DMS53 (cell line): ENCODE data around the gene DHX32.

ENCODE experiments used
- DNase-seq: peaks from one replicate; lab custom pipeline; 2025; lab: John Stamatoyannopoulos, UW

The DHX32 gene

GRCh38 chr10:125846894-125847293, 34.2 kb downstream of the DHX32 start:
- no peak for DNase-seq

- DNase-seq, result no peak
Observed at GRCh38 chr10:125845617-125846016, 35.5 kb downstream of the DHX32 start.

- DNase-seq, result no peak
Observed at GRCh38 chr10:125844751-125845221, 36.3 kb downstream of the DHX32 start.

- DNase-seq, result no peak
Observed at GRCh38 chr10:125843603-125844329, 37.3 kb downstream of the DHX32 start.

- peak; percentile 89 for DNase-seq
Observed at GRCh38 chr10:125840955-125841354, 40.1 kb downstream of the DHX32 start.

- DNase-seq, result peak; percentile 47
Observed at GRCh38 chr10:125840406-125840805, 40.7 kb downstream of the DHX32 start.

- DNase-seq, result peak; percentile 70
Observed at GRCh38 chr10:125838802-125839575, 42.1 kb downstream of the DHX32 start.

GRCh38 chr10:125836746-125837145, 44.3 kb downstream of the DHX32 start:
- DNase-seq, result peak; percentile 15

GRCh38 chr10:125828311-125828710, 52.8 kb downstream of the DHX32 start:
- DNase-seq, result no peak

- no peak for DNase-seq
Observed at GRCh38 chr10:125827133-125827532, 54.0 kb downstream of the DHX32 start.

GRCh38 chr10:125824736-125825135, 56.4 kb downstream of the DHX32 start:
- DNase-seq, result no peak

GRCh38 chr10:125823663-125824251, 57.3 kb downstream of the DHX32 start:
- peak; percentile 41 for DNase-seq

- DNase-seq, result peak; percentile 96
Observed at GRCh38 chr10:125822878-125823662, 58.0 kb downstream of the DHX32 start, which contains the start of the genes BCCIP and UROS. BCCIP (plus strand) TSS chr10:125823546; CDS start chr10:125823558, 12 bp downstream. UROS (minus strand) TSS chr10:125823258; CDS start chr10:125816499, 6,759 bp downstream.

GRCh38 chr10:125820701-125821100, 60.4 kb downstream of the DHX32 start:
- DNase-seq, result no peak

- no peak for DNase-seq
Observed at GRCh38 chr10:125817337-125817946, 63.6 kb downstream of the DHX32 start.

- no peak for DNase-seq
Observed at GRCh38 chr10:125816548-125816947, 64.5 kb downstream of the DHX32 start.

GRCh38 chr10:125815764-125816163, 65.3 kb downstream of the DHX32 start:
- no peak for DNase-seq

- DNase-seq, result no peak
Observed at GRCh38 chr10:125812128-125812750, 68.9 kb downstream of the DHX32 start.

- DNase-seq, result no peak
Observed at GRCh38 chr10:125811251-125811650, 69.8 kb downstream of the DHX32 start.

- no peak for DNase-seq
Observed at GRCh38 chr10:125808047-125808446, 73.0 kb downstream of the DHX32 start.

- no peak for DNase-seq
Observed at GRCh38 chr10:125802739-125803138, 78.4 kb downstream of the DHX32 start.
